GM19099 (cell line): Measurements from ENCODE around the gene PCP4.

Source experiments
- POLR2A ChIP-seq: IDR thresholded peaks from 3 replicates; pipeline ENCODE4 v1.6.1; 2011; ENCODE audit warnings: low read depth; ENCODE audit not compliant: insufficient read length; ENCODE audit errors: extremely low read depth

PCP4 gene

DNA sequence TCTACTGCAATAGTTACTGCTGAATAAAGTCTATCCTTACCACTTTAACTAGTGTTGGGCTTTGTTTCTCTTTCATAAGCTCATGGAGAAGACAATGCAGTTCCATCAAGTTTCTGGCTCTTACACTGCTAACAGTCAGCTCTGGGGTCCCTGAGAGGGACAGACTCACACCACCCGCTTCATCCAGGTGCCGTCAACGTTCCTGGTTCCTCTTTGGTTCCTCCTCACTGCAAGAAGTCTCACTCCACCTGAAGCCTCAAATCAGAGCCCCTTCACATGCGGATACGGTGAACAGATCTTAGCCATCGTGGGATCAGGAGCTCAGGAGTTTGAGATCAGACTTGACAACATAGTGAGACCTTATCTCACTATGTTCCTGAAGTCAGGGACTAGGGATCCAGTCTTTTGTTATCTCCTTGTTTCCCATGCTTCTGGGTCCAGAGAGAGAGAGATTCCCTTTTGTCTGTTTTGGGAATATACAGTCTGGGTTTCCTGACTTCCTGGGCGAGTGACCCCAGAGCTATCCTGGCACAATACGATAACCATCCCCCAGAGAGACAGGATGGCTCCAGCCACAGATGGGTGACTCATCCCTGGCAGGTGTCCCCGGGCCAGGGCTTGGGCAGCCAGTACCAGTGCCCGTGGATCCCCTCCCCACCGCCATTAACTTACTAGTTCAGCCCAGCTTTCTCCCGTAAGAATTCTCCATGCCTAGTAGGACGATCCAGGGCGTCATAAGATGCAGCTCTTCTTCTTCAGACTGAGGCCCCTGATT, 14.3 kb upstream of the PCP4 start:
- no peak for TF ChIP-seq POLR2A

DNA sequence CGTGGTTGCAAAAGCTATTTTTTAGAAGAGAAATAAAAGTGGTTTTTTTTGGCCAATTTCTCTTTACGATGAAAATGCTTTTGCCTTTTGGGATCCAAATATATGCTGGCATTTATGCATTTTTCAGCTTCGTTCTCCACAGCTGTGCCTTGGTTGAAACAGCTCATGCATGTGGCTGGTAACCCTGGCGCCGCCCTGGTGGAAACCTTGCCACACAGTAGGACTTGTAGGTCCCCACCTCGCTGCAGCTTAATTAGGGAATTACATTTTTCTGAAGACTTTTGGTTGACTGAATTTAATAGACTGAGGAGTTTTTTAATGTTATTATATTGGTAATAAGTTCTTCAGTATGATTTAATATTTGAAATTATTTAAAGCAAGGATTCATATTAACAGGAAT, 12.7 kb upstream of the PCP4 start:
- no peak for TF ChIP-seq POLR2A

DNA sequence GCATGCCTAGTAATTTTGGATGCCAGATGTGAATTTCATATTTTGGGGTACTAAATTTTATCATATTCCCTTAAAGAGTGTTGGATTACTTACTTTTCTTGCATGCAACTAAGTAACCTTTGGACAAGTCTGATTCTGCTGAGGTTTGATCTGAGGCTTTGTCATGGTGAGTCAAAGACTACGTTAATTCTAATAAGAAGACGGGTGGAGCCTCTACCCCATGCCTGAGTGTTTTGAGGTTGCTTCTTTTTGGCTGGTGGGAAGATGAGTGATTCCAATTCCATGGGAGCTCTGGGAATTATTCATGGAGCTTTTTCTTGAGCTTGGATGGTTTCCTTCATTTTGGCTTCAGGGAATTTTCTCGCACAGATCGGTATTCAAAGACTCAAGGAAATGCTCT, 11.6 kb upstream of the PCP4 start:
- TF ChIP-seq POLR2A = no peak

DNA sequence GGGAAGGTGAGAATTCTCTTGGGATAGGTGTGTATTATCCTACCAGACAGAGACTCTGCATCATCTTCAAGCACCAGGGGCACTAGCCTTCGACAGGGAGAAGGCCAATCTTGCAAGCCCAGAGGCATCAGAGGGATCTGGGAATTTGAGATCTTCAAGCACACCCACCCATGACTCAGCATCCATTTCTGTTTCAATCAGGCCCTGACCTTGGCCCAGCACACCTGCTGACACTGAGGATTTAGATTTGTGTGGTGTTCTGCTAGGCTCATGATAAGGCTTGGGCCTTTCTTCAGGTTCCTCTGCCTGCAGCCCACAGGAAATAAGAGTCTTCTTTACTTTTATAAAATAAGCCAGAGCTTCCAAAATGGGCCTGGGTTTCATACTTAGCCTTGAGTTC, 6.6 kb upstream of the PCP4 start:
- TF ChIP-seq POLR2A = no peak

DNA sequence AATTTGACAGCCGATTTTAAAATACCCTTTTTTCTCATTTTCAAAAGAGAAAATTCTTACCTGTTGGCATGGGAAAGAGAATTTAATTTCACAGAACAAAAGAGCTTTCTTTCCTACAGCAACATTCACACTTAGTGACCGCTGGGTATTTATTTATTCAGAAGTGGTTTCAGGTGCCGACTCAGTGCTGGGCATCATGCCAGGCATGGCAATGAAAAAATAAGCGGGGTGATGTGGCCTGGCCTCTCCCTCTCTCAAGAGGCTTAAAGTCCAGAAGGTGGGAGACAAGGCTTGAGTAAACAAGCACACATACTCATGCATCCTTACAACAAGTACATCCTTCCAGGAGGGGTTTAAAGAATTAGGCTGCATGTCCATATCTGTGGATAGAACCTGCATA, 4.1 kb upstream of the PCP4 start:
- no peak for TF ChIP-seq POLR2A

DNA sequence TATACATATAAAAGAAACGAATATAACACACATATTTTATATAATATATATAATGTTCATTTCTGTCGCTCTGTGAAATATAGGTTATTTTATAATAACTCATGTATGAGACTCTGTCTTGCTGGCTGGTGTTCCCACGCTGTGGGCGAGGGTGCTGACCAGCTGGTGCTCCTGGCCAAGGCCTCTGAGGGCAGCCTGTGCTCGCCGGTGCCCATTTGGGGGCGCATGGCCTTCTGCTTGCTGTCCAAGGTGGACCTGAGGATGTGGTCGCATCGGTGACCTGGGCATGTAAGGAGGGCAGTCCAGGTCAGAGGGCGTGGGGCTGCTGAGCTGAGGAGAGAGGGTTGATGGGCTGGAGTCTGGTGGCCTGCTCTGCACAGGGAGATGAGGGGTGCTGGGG, 1.1 kb upstream of the PCP4 start:
- TF ChIP-seq POLR2A = no peak

DNA sequence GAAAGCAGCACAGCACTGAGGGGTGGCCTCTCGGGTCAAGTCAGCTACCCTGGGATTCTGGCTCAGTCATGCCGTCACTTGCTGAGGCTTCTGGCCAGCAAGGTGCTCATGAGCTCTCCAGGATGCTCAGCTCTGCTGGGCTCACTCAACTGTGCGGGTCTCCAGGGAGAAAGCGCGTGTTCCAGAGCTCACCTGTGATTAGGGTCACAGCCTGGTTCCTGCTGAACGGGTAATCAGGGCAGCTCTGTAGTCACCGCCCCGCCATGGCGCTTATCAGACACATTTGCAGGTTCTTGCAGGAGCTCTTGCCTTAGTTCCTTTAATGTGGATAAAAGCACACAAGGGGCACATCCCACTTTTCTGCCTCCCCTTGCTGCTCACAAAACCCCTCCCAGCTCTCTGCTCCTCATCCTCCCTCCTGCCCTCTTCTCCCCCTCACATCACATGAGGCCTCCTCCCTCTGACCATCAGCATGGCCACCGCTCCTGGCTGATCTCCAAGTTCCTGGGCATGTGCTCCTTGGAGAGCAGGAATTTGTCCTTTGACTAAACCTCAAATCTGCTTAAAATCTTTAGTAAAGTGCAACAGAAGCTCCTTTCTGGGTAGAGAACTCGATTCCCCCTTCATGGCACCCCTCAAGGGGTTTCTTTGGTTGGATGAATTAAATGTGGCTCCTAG, 2.0 kb downstream of the PCP4 start:
- no peak for TF ChIP-seq POLR2A

DNA sequence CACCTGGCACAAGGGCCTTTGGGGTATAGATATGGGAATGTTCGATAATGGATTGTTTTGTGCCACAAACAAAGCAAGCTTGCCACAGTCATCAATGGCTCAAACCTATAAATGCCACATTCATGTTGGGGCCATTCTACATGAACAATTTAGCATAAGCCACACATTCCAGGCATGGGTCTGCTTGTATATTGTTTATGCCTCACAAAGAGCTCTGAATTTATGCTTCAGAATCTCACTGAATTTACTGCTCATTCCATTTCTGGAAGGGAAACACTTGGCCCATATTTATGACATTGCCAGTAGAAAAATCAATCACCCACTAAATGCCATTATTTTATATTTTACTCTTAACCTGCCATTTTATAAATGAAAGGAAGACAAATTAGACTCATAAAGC, 6.4 kb downstream of the PCP4 start:
- TF ChIP-seq POLR2A = no peak

DNA sequence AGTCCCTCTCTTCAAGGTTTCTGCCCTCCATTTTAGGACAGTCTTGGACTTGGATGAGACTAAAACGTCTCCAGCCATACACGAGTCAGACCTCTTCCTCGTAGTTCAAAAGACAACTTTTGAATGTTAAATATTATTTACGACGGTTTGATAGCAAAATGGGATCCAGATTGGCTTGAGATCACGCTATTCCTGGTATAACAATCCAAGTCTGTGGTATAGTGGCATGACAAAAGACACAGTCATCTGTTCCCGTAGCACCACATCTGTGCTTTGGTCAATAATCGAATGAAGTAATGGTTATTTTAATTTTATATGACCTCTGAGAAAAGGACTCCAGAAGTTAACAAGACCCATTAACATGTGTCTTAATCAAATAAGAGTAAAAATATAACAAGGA, 7.0 kb downstream of the PCP4 start:
- no peak for TF ChIP-seq POLR2A

DNA sequence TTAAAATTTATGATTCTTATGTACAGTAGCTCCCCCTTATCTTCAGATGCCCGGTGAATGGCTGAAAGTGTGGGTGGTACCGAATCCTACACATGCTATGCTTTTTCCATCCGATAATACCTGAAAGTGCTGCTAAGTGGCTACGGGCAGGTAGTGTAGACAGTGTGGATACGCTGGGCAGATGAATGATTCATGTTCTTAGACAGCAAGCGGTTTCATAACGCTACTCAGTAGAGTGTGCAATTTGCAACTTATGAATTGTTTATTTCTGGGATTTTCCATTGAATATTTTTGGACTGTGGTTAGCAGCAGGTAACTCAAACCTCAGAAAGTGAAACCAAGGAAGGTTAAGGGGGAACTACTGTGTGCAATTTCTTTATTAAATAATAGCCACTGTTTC, 7.5 kb downstream of the PCP4 start:
- TF ChIP-seq POLR2A = no peak

DNA sequence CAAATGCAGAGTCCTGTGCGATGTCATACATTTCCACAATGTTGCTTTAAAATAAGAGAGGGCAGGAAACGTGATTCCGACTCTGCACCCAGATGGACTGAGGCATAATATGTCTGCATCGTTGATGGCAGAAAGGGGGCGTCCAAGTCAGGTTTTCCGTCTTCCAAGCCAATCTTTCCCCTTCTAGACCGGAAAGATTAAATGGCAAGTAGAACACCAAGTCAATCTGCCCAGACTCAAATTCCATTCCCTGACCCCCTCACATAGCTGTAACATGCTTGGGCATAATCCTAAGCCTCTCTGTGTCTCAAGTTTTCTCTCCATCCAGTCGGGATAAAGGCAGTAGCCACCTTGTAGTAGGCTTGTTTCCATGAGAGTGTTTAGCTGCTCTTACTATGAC, 14.4 kb downstream of the PCP4 start:
- TF ChIP-seq POLR2A = no peak

DNA sequence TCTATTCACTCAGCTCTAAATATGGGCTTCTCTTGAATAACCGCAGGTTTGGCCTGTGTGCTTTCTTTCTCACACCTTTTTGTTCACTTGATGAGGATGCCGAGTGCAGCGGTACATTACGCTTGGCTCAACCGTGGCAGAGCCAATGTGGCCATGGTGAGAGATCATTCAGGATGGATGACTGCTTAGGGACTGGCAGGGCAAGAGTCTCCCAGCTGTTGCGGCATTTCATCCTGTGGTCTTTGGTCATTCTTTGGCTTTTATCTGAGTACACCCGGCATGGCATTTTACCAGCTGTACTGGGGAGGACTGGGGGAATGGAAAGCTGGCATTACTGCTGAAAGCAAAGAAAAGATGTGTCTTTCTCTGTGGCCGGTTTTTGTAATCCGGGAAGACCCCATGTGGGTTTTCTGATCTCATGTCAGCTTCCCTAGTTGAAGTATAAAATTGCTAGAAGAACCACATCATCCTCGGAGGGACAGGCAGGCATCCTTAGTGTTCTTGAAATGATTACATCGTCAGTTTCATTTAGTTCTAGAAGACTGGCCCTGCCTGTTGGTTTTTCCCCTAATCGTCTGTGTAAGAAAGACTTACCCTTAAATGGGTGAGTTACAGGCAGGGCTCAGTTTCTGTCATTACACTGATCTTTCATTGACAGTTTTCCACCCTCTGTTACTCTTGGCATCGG, 15.1 kb downstream of the PCP4 start:
- no peak for TF ChIP-seq POLR2A

DNA sequence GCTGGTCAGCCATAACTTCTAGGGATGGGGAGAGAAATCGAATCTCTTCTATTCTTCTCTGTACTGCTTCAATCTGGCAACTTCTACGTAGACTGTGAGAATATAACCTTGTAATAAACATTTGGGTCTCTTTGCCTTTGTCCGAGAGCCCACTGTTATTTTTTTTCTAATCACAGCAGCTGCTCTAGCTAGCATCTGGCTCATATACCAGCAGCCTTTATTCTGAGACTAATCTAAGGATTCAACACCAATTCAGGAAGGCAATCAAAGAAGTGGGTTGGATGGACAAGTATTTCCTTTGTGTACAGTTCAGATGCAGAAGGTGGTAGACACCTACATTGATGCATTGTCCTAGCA, 15.6 kb downstream of the PCP4 start:
- no peak for TF ChIP-seq POLR2A

DNA sequence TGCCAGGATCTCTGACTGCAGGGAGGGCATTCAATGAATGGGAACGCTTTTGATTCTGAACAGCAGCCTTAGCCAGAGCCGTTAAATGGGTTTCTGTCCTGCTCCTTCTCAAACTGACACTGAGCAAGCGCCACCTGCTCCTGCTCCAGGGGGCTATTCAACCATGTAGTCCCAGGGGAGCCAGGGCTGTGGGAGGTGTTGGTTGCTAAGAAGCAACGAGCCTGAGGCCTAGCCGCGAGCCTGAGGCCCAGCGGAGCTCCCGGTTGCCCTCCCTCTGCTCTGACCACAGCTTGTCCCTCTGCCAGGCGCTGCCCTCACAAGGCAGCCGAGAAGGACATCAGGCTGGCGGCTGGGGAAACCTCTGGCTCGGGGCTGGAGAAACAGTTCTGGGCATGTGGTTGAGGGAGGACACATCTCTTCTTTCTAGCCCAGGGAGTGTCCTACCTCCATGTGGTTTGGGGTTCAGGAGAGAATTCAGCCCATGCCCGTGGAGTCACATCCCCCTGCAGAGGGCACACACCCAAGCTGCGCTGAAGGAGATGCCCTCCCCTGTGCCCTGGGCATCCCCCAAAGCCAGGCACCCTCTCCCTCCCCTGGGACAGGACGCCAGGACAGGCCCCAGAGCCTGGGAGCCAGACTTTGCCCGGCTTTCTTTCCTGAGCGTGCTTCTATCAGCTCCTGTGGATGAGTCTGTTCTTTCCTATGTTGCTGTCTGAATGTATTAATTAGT, 18.0 kb downstream of the PCP4 start:
- no peak for TF ChIP-seq POLR2A

DNA sequence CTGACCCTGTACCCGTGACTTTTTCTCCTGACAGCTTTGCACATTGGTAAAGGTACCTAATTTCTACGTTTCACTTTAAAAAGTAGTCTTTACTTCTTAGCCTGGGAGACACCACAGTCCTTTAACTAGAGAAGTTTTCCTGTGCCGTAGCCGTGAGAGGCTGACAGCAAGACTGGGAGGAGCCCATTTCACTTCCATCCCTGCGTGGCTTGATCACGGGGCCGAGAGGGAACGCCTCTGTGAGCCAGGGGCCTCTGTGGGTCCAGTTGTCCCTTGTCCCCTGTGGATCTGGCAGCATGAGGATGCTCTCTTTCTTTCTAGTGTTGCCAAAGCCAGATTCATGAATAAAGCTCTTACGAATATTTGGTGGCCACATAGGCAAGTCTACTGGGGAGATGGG, 21.6 kb downstream of the PCP4 start:
- no peak for TF ChIP-seq POLR2A
